ENCODE results near the gene UBASH3B.
A peak's percentile ranks its signal among the peaks of the same experiment; 100 is the strongest.

The UBASH3B gene

DNA sequence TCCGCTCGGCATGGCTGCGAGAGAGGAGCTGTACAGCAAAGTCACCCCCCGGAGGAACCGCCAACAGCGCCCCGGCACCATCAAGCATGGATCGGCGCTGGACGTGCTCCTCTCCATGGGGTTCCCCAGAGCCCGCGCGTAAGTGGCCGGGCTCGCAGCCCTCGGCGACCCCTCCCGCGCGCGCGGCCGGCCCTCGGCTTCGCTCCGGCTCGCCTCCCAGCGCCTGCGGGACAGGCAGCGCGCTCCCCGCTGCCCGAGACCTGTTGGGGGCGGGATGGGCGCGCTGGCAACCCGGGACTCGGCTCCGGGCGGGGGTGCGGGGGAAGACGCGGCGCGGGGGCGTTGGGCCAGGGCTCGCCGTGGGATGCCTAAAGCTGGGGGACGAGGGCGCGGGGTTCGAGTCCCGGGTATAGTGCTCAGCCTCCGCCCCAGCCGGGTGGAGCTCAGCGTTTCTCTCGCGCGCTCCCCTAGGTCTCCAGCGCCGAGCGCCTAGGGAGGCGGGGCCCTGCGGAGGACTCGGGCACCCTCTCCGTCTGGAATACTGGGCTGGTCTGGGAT lies 630 bp downstream of the UBASH3B start:
- peak; percentile 64 for DNase-seq (ENCODE audit: low spot score)
- TF ChIP-seq, protein P1, sequence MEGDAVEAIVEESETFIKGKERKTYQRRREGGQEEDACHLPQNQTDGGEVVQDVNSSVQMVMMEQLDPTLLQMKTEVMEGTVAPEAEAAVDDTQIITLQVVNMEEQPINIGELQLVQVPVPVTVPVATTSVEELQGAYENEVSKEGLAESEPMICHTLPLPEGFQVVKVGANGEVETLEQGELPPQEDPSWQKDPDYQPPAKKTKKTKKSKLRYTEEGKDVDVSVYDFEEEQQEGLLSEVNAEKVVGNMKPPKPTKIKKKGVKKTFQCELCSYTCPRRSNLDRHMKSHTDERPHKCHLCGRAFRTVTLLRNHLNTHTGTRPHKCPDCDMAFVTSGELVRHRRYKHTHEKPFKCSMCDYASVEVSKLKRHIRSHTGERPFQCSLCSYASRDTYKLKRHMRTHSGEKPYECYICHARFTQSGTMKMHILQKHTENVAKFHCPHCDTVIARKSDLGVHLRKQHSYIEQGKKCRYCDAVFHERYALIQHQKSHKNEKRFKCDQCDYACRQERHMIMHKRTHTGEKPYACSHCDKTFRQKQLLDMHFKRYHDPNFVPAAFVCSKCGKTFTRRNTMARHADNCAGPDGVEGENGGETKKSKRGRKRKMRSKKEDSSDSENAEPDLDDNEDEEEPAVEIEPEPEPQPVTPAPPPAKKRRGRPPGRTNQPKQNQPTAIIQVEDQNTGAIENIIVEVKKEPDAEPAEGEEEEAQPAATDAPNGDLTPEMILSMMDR (conservative IDR thresholded peaks at IDR 0.05; ENCODE audit: low read depth): no peak
- ChIA-PET CTCF (interaction anchor here (0.6 to 1.5 kb wide), 13 partner anchors 8 to 713 kb away, joined by 3 to 7 read pairs (median 4); no protein-coding TSS in a partner anchor), POLR2A (ENCODE audit: low non-redundant PET) (no interaction called here)
- peak overlapping the region; percentile 90 for H3K27ac ChIP-seq

- CTCF ChIA-PET: interaction anchor here (0.6 to 1.0 kb wide), 5 partner anchors 24 to 381 kb away, joined by 3 to 4 read pairs (median 3); no protein-coding TSS in a partner anchor
- peak overlapping the region; percentile 90 for H3K27ac ChIP-seq
- DNase-seq (ENCODE audit: low spot score): peak; percentile 33
- TF ChIP-seq, protein P1 (conservative IDR thresholded peaks at IDR 0.05; ENCODE audit: low read depth): no peak
- POLR2A ChIA-PET (ENCODE audit: low non-redundant PET): no interaction called here
Observed at GRCh38 chr11:122656631-122657101, 1.1 kb downstream of the UBASH3B start.

DNA sequence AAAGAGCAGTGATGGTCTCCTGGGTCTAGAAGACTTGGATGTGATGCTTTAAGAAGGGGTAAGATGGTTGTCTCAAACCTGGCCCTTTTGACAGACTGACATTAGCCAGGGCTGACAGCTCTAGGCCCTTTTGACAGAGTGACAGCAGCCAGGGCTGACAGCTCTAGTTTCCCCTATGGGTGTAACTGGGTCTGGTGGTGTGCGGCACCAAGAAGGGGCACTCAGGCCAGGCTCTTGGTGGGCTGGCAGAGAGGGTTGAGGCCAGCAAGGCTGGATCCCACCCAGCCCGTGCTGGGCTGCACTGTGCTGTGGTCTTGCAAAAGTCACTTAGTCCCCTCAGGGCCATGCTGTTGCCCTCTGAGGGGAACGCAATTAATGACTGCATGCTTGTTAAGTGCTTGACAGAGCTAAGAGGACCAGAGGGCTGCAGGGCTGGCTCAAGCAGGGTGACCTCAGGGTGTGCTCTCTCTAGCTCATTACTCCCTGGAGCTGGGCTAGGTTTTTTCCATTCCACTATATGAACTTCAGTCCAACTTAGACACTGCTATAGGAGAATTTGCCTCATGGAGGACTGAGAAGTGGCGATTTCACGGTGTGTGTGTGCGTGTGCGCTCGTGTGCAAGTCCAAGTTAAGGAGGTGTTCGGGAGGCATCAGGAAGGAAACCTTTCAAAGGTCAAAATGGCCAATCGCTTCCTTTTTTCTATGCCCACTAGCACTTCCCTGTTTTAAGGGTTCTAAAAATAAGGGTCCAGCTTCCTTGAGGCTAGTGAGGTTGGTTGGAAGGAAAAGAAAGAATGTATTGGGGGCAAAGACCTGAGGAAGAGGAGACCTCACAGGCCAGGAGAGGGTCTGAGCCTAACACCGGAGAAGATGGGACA lies 4.4 kb downstream of the UBASH3B start:
- POLR2A ChIA-PET (ENCODE audit: low non-redundant PET): no interaction called here
- TF ChIP-seq, protein P1 (conservative IDR thresholded peaks at IDR 0.05; ENCODE audit: low read depth): no peak

DNA sequence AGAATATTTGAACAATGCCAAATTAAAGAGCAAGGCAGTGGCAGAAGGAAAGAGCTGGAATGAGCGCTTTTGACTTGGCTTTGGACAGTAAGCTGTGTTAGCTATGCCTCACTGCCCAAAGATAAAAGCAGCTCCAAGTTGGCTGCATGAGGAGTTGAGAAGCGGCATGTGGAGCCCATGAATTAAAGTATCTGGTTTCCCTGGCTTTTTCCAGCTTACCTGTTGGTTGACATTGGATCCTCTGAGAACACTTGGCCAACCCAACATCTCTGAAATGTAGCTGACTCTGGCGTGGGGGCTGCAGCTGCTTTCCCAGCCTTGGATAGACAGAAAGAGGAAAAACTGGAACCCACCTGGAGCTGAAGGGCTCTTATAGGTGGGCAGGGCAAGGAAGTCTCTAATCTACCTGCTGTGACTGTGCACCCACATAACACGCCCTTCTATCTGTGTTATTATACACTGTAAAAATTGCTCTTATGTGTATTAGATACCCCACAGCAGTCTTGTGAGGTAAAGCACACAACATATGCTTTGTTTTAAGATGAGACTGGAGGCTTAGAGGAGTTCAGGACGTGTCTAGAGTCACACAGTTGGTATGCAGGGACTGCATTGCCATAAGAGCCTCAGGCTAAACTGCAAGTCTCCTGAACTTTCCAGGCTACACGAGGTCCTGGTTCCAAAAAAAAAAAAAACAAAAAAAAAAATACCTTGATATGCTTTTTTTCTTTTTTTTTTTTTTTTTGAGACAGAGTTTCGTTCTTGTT lies 5.8 kb downstream of the UBASH3B start:
- ChIA-PET CTCF (interaction anchor here (0.8 kb wide), 1 partner anchor 192 kb away, joined by 3 read pairs; no protein-coding TSS in a partner anchor), POLR2A (ENCODE audit: low non-redundant PET) (no interaction called here)
- TF ChIP-seq, protein P1 (conservative IDR thresholded peaks at IDR 0.05; ENCODE audit: low read depth): no peak
- DNase-seq (ENCODE audit: low spot score): peak; percentile 53
- H3K27ac ChIP-seq: no peak overlapping the region

More for the DNA sequence above, 4.4 kb downstream of the UBASH3B start:
- CTCF ChIA-PET: no interaction called here
- H3K27ac ChIP-seq: no peak overlapping the region
- DNase-seq (ENCODE audit: low spot score): no peak

DNA sequence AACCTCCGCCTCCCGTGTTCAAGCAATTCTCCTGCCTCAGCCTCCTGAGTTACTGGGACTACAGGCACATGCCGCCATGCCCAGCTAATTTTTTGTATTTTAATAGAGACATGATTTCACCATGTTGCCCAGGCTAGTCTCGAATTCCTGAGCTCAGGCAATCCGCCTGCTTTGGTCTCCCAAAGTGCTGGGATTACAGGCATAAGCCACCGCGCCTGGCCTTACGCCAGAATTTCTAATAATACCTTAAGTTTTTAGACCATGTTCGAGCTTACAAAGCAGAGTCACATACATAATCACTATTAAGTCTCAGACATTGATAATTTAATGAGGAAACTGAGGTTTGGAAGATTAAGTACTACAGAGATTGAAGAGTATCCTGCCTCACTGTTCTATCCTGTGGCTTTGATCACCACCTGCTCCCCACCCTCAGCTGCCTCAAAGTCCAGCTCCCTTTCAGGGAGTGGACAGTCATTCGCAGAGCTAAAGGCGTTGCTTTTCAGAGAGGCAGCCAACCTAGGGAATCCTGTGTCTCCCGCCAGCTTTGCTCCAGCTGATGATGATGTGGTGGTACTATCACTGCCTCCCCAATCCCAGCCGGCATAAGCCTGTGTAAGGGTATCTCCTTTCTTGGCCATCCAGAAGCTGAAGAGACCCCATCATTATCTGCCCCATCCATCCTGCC lies 7.7 kb downstream of the UBASH3B start:
- CTCF ChIA-PET: no interaction called here
- no peak overlapping the region for H3K27ac ChIP-seq
- POLR2A ChIA-PET (ENCODE audit: low non-redundant PET): no interaction called here
- no peak for DNase-seq (ENCODE audit: low spot score)
- TF ChIP-seq, protein P1 (conservative IDR thresholded peaks at IDR 0.05; ENCODE audit: low read depth): no peak
